ENCODE measurements around the gene MRFAP1. TPM values are rescaled to one million over a fixed set of nuclear protein-coding genes. Genes with fewer than 3 reads are reported as not detected.
"Not testable (repeated sequence)": the region's sequence is repeated elsewhere in the genome, so short reads cannot be mapped to it uniquely, and the experiment has no call there.

The MRFAP1 gene
- total RNA-seq, 1 donor from 2014 or later = 235 TPM

GRCh38 chr4:6665320-6665654, 24.8 kb downstream of the MRFAP1 start:
- ATAC-seq (no peak), DNase-seq (no peak)
- Histone ChIP-seq H3K4me3 (no peak overlapping the region), H3K27ac (no peak overlapping the region), H3K4me1 (peaks cover 10% of the 10 kb centered on the region), H3K9me3 (no peaks in the 10 kb centered on the region), H3K27me3 (peaks cover 9% of the 10 kb centered on the region), H3K36me3 (no peaks in the 10 kb centered on the region)
- TF ChIP-seq, protein P1, sequence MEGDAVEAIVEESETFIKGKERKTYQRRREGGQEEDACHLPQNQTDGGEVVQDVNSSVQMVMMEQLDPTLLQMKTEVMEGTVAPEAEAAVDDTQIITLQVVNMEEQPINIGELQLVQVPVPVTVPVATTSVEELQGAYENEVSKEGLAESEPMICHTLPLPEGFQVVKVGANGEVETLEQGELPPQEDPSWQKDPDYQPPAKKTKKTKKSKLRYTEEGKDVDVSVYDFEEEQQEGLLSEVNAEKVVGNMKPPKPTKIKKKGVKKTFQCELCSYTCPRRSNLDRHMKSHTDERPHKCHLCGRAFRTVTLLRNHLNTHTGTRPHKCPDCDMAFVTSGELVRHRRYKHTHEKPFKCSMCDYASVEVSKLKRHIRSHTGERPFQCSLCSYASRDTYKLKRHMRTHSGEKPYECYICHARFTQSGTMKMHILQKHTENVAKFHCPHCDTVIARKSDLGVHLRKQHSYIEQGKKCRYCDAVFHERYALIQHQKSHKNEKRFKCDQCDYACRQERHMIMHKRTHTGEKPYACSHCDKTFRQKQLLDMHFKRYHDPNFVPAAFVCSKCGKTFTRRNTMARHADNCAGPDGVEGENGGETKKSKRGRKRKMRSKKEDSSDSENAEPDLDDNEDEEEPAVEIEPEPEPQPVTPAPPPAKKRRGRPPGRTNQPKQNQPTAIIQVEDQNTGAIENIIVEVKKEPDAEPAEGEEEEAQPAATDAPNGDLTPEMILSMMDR (IDR thresholded peaks at IDR 0.05) = no peak
- intact Hi-C loops (cut with DNase I) = no loop called here

- Histone ChIP-seq H3K36me3 (no peaks in the 10 kb centered on the region), H3K4me1 (peaks cover 10% of the 10 kb centered on the region), H3K27ac (no peak overlapping the region), H3K27me3 (peaks cover 9% of the 10 kb centered on the region), H3K9me3 (no peaks in the 10 kb centered on the region), H3K4me3 (no peak overlapping the region)
- DNase-seq = no peak
- ATAC-seq = no peak
- intact Hi-C loops (cut with DNase I) = no loop called here
- TF ChIP-seq, protein P1 (IDR thresholded peaks at IDR 0.05) = no peak
These were observed 27.9 kb downstream of the MRFAP1 start for GRCh38 chr4:6668391-6668790.

DNA sequence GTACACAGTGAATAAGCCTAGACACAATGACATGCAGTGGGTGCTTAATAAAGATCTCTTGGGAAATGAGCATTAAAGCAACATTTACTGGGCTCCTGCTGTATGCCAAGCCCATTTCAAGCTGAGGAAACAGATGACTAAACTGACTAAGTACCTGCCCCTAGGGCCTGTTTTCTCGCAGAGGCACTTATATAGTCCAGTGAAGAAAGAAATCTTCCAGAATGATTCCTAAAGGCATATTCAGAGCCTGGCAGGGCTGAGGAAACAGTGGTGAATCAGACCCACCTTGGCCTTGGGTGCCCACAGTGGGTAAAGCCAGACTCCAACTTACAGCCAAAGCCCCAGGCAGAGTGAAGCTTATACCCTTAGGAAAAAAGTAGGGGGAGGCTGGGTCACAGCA, 31.2 kb downstream of the MRFAP1 start:
- H3K36me3 ChIP-seq = peaks cover 13% of the 10 kb centered on the region
- H3K27me3 ChIP-seq = no peaks in the 10 kb centered on the region
- TF ChIP-seq, protein P1 (IDR thresholded peaks at IDR 0.05) = no peak
- no peak for DNase-seq
- no peak overlapping the region for H3K4me3 ChIP-seq
- no peak for ATAC-seq
- no peak overlapping the region for H3K27ac ChIP-seq
- intact Hi-C loops (cut with DNase I) = no loop called here
- no peaks in the 10 kb centered on the region for H3K9me3 ChIP-seq
- H3K4me1 ChIP-seq = peaks cover 23% of the 10 kb centered on the region

- no peak overlapping the region for H3K4me3 ChIP-seq
- no peak overlapping the region for H3K27ac ChIP-seq
- H3K9me3 ChIP-seq = no peaks in the 10 kb centered on the region
- no peak for ATAC-seq
- peaks cover 28% of the 10 kb centered on the region for H3K4me1 ChIP-seq
- peaks cover 13% of the 10 kb centered on the region for H3K36me3 ChIP-seq
- peak; percentile 56 for DNase-seq
- TF ChIP-seq, protein P1 (IDR thresholded peaks at IDR 0.05) = no peak
- intact Hi-C loops (cut with DNase I) = no loop called here
- no peaks in the 10 kb centered on the region for H3K27me3 ChIP-seq
These were observed 31.6 kb downstream of the MRFAP1 start for GRCh38 chr4:6672131-6672530.

DNA sequence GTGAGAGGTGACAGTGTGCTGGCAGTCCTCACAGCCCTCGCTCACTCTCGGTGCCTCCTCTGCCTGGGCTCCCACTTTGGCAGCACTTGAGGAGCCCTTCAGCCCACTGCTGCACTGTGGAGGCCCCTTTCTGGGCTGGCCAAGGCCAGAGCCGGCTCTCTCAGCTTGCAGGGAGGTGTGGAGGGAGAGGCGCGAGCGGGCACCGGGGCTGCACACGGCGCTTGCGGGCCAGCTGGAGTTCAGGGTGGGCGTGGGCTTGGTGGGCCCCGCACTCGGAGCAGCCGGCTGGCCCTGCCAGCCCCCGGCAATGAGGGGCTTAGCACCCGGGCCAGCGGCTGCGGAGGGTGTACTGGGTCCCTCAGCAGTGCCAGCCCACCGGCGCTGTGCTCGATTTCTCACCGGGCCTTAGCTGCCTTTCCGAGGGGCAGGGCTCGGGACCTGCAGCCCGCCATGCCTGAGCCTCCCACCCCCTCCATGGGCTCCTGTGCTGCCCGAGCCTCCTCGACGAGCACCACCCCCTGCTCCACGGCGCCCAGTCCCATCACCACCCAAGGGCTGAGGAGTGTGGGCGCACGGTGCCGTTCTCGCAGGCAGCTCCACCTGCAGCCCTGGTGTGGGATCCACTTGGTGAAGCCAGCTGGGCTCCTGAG, 32.2 kb downstream of the MRFAP1 start:
- H3K27me3 ChIP-seq; H3K27ac ChIP-seq; ATAC-seq; H3K9me3 ChIP-seq; intact Hi-C loops (cut with DNase I): not testable (repeated sequence)
- peak overlapping the region; percentile 78 for H3K4me3 ChIP-seq
- DNase-seq = peak; percentile 67
- H3K4me1 ChIP-seq = peaks cover 33% of the 10 kb centered on the region
- H3K36me3 ChIP-seq = peaks cover 13% of the 10 kb centered on the region

GRCh38 chr4:6673191-6673659, 32.7 kb downstream of the MRFAP1 start:
- DNase-seq; H3K9me3 ChIP-seq; H3K27me3 ChIP-seq; intact Hi-C loops (cut with DNase I); ATAC-seq: not testable (repeated sequence)
- Histone ChIP-seq H3K36me3 (peaks cover 13% of the 10 kb centered on the region), H3K4me3 (peak overlapping the region; percentile 78), H3K27ac (peak overlapping the region; percentile 90), H3K4me1 (peaks cover 33% of the 10 kb centered on the region)

Data from upper lobe of right lung (tissue), 1 donor.